GM19455 (cell line): ENCODE results near the gene CCDC88C.
"Not testable (repeated sequence)": the region's sequence is repeated elsewhere in the genome, so short reads cannot be mapped to it uniquely, and the experiment has no call there.

ENCODE experiments used
- ATAC-seq: cut with Tn5 transposase; IDR thresholded peaks from one replicate; pipeline ENCODE4 v1.9.1; 2021; ENCODE audit not compliant: unreplicated experiment

CCDC88C gene

DNA sequence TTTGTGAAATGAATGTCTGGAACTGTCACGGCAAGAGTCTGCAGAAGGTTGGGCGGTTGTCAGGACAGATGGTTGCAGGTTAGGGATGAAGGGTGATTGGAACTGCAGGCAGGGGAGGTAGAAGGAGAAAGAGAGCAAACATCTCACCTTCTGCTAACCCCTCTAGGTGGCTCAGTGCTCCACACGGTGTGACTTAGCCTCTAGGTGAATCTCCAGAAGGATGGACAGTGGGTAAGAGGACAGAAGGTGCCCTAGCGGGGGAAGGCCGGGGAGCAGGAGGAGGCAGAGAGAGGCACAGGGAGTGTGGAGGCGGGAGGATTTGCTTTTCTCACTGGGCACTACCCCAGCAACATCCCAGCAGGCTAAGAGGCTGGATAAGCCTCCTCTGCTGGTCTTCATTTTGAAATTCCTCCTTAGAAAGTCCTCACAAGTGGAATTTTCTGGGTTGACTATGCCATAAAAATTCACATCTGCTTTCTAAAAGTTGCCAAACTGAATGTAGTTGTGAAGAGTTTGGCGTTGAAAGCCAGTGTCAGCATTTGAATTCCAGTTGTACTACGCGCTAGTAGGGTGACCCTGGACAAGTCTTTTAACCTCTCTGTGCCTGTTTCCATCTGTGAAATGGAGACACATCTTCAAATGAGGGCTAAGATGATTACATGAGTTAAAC is 162.5 kb downstream of the CCDC88C start:
- ATAC-seq = no peak

DNA sequence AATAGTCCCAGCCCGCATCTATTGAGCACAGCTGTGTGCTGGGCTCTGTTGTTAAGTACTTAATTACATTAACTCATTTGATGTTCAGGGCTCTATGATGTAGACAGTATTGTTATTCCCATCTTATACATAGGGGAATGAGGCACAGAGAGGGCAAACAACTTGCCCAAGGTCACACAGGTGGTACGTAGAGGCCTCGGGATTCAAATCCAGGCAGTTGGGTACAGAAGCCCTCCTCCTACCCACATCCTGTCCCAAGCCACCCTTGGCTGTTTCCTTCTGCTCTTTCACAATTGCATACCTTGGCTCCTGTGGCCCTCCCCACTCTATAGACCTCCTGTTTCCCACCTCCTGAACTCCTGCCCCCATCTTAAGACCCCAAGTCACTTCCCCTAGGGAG is 163.2 kb downstream of the CCDC88C start:
- ATAC-seq = no peak

DNA sequence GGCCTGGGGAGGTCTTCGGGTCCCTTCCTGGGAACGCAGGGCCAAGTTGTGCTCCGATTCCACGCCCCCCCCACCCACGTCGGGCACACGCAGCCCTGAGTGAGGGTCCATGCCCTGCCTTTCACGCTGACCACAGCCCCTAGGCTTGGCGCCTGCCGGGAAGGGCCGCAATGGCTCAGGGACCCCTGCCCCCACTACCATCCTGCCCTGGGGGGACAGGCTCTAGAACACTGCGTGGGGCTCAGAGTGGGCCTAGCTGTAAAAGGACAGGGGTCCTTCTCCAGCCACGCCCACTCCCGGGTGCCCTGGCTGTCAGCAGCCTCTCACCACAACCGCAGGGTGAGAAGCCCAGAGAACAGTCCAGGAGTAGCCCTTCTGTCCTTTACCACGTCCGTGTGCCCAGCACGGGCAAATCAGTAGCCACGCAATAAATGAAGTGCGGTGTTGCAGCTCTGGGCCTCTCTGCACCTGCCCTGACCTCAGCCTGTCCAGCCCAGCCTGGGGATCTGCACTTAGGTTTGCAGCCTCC is 163.8 kb downstream of the CCDC88C start:
- ATAC-seq = no peak

DNA sequence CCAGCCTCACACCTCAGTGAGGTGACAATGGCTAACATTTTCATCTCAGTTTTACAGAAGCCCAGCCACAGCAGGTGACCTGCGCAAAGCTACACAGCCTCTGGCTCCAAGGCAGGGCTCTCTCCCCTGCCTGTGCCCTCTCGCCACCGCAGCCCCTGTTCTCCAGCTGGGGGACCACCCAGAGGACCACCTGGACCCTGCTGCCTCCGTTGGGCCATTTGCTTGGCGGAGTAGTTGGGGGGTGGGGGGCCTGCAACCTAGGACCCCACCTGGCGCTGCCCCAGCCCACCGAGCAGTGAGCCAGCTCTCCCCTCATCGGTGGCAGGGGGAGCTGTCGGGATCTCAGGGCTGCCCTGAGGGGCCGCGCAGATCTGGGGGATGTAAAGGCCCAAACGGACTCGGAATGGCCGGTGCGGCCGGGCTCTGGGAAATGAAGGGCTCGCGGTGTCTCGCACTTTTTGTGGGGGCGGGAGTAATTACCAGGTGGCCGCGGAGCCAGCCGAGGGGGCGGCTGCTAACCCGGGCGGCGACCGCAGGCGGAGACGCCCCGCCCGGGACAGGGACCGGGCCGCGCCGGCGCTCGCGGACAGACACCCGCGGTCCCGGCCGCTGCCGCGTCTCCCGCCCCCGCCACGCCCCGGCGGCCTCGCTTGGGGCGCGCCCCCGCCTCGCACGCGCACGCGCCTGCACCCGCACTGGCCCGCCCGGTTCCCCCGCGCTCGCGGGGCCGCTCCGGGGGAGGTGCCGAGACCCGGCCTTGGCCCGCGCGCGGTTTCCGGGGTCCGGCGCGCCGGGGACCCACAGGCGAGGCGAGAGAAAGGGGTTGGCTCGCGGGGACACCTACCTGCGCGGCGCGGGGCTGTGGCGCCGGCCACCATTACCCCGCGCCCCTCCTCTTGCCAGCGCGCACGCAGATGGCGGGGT is 164.5 kb downstream of the CCDC88C start:
- ATAC-seq = no peak

DNA sequence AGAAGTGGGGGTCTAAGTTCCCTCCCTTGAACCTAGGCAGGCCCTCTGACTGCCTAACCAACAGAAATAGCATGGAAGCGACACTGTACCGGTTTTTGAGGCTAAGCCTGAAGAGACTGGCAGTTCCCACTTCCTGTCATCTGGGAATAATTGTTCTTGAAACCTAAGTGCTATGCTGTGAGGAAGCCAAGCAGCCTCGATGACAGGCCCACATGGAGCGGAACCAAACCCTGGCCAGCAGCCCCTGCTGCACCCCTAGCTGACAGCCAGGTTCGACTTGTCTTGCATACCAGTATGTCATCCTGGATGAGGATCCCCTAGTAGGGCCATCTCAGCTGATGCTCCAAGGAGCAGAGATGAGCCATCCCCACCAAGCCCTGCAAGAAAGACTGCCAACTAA is 166.7 kb downstream of the CCDC88C start:
- no peak for ATAC-seq

DNA sequence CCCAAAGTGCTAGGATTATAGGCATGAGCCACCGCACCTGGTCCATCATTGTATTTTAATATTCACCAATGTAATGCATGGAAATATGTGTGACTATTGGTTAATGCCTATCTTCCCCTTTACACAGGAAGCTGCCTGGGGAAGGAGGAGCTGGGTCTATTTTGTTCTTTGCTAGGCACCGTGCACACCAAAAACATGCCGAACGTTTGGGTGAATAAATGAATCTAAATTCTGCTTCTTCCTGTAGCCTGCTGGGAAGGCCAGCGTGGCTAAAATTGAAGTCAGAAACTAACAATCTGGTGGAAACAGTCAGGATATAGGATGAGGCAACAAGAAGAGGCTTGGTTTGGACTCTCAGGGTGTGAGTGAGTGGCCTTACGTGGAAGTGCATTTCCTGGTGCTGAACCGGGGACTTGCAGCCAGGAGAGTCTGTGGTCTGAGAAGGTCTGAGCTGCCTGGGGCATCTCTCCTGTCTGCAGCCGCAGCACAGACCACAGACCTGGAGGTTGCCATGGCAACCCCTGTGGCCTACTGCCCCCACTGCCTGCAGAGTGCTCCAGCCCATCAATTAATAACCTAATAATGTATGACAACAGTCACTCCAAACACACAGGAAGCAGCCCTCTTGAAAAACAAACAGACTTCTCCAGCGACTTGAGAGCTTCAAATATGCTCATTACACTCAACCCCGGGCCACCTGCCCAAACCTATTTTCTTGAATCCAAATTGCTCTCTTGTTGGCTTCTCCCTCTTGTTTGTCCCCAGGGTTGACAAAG is 167.6 kb downstream of the CCDC88C start:
- ATAC-seq = peak; percentile 75

DNA sequence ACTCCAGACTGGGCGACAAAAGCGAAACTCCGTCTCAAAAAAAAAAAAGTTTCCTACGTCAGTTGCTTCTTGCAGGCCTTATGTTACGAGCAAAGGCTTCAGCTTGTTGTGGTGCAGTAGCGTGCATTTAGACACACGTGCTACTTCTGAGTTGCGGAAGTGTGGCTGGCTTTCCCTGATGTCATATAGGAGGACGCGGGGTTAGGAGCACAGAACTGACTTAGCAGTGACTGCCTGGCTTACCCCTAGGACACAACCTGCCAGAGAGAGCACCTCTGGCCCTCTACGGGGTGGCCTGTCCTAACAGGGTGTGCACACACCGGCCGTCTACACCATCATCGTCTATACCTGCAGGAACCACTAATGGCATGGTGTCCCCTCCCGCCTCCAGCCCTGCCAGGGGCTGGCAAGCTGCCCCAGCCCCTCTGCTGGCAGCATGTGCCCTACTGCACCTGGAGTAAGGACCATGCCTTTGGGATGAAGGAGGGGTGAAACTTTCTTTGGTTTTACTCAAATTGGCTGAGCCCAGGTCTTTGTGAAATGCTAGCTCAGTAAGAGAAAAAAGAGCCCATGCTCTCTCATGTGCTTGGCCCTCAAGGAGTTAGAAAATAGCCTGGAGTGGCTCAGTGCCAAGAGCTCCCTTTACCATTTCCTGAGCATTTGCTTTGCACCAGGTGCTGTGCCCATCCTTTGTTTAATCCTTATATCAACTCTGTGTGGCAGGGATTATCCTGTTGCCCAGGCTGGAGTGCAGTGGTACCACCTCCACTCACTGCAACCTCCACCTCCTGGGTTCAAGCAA is 171.4 kb downstream of the CCDC88C start:
- ATAC-seq = no peak

DNA sequence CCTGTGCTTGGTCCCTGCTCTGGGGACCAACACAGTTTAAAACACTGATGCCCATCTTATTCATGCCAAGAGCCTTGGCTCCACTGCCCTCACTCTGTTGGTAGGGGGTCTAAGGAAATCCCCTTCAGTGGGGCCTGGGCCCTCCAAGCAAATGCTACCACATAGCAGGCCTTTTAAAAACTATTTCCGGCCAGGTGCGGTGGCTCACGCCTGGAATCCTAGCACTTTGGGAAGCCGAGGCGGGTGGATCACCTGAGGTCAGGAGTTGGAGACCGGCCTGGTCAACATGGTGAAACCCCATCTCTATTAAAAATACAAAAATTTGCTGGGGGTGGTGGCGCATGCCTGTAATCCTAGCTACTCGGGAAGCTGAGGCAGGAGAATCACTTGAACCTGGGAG is 172.0 kb downstream of the CCDC88C start:
- not testable (repeated sequence) for ATAC-seq

DNA sequence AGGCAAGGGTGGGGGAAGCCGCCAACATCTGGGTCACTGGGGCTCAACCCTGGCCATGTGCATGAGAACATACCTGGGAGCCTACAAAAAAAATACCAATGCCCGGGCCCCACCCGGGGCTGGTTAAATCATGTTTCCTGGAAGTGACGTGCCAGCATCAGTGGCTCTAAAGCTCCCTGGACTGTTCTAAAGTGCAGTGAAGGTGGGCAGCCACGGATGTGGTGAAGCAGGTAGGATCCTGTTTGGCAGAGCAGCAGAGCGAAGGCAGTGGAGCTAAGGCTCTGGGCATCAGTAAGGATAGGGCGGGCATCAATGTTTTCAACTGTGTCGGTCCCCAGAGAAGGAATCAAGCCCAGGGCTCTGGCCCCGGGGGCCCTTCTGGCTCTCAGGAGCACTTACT is 172.6 kb downstream of the CCDC88C start:
- ATAC-seq = no peak

DNA sequence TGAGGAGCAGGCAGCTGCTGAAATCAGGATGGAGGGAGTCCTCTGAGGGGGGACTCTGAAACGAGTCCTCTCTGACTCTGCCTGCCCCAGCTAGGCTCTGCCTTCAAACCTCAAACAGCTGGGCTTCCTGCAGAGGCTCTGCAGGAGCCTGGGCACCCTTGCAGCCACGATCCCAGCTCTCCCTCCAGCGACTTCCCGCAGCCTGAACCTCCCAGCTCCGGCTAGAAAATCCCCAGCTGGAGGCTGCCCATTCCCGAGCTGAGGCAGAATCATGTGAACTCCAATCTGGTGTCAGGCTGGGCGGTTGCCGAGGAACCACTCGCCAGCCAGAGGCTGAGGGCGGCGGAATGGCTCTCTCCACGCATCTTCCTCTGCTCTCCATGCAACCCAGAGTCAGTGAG is 173.1 kb downstream of the CCDC88C start, which contains the start of gene GPR68:
GPR68 (minus strand) TSS at position 204 of the 401 bp plus-strand sequence. CDS start 9,654 bp downstream, outside the sequence.
- ATAC-seq = no peak

DNA sequence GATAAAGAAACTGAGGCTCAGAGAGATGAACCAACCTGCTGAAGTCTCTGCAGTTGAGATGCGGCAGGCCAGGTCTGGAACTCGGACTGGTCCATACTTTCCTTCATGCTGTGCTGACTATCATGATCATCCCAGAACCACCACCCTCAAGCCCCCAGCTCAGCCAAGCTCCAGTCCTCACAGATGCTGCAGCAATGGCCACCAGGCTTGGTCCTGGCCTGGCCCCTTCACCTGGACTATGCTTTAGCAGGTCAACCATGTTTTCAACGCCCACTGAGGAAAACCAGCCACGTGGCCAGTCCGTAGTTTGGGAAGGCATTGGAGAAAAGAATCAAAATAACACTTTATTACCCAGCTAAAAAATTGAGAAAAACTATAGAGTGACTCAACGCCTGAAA is 174.5 kb downstream of the CCDC88C start:
- no peak for ATAC-seq

DNA sequence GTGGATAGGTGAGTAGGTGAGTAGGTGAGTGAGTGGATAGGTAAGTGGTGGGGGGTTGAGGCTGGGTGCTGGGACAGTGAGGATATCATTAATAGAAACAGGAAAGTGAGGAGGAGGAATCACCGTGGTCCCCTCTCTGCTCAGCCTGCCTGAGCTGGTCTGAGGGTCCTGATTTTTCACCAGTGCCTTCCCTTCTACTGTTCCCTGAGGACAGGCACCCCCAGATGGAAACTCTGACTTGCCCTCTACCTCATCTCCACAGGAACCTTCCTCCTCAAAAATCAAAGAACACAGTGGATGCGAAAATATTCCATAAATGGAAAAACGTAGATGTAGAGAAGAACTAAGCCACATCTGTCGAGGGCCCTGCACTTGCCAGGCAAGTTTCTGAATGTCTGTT is 175.0 kb downstream of the CCDC88C start:
- ATAC-seq = no peak

DNA sequence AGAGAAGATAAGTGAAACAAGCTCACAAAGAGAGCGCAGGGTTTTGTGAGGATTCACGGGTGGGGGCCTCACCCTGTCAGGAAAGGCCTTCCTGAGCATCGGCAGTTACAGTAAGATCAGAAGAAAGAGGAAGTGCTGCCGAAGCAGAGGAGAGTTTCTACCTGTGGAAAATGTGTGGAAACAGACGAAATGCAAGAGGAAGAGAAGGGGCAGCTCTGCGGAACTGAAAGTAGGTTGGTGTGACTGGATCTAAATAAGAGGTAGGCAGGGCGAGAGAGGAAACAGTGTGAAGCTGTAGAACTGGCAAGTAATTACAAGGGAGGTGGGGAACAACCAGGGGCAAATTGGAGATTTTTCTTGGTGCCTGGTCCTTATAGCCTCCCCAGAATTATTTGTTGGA is 175.8 kb downstream of the CCDC88C start:
- peak; percentile 57 for ATAC-seq

DNA sequence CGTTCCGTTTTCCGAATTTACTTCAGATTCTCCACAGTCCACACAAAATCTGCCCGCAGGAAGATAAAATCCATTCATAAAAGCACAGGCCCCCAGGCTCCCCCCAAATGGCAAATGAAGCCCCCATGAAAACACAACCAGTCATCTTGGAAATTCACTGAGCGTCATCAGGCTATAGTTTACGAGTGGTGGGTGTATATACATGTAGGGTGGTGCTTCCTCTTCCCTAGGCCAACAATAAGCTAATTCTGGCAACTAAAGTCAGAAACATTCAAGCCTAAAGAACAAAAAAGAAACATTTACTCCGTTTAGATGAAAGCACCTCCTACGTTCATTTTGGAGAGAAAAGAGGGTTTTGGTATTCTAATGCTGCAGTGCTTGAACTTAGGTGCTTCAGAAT is 179.0 kb downstream of the CCDC88C start:
- no peak for ATAC-seq

DNA sequence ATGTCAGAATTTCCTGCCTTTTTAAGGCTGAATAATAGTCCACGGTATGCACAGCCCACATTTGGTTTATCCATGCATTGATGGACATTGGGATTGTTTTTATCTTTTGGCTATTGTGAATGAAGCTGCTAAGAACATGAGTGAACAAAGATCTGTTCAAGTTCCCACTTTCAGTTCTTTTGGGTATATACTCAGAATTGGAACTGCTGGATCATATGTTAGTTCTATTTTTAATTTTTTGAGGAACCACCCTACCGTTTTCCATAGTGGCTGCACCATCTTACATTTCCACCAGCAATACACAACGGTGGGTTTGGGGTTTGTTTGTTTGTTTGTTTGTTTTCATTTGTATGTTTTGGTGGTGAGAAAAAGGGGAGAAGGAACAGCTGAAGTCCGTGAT is 179.5 kb downstream of the CCDC88C start:
- no peak for ATAC-seq

DNA sequence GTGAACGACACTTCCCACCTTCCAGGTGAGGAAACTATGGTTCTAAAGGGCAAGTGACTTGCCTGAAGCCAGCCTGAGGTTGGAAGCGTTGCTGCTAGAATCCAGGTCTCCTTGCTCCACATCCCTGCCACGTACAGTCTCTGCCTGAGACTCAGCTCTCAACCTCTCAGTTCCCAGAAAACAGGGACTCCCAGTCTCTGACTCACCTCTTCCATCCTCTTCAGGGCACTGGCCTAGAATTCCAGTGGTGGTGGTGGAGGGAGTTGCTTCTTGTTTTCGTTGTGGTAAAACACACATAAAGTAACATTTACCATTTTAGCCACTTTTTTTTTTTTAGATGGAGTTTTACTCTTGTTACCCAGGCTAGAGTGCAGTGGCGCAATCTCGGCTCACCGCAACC is 180.4 kb downstream of the CCDC88C start:
- ATAC-seq = no peak

DNA sequence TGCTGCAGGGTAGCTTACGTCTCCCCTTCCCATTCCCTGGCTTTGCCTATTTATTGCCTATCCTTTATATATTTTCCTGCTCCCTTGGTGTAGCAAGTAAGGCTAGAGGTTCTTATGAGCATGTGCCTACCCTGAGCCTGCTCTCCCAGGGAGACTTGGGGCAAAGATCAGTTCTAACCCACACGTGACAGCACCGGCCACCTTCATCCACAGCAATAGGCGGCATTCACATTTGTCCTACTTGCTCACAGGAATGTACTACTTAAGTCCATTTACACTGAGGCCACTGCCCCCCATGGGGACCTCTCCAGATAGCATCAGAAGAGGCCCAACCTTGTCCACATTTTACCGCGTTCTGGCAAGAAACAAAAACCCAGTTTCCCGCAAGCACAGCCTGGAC is 181.8 kb downstream of the CCDC88C start:
- no peak for ATAC-seq

DNA sequence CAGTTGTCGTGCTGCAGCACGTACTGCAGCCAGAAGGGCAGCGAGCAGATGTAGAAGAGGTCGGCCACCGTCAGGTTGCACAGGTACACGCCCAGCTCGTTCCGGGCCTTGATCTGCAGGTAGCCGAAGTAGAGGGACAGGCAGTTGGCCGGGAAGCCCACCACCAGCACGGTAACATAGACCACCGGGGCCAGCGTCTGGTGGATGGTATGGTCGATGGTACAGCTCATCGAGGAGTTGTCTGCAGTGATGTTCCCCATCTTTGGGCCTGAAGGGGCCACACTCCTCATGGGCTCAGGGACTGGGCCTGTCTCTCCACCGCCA is 182.9 kb downstream of the CCDC88C start:
- ATAC-seq = no peak

DNA sequence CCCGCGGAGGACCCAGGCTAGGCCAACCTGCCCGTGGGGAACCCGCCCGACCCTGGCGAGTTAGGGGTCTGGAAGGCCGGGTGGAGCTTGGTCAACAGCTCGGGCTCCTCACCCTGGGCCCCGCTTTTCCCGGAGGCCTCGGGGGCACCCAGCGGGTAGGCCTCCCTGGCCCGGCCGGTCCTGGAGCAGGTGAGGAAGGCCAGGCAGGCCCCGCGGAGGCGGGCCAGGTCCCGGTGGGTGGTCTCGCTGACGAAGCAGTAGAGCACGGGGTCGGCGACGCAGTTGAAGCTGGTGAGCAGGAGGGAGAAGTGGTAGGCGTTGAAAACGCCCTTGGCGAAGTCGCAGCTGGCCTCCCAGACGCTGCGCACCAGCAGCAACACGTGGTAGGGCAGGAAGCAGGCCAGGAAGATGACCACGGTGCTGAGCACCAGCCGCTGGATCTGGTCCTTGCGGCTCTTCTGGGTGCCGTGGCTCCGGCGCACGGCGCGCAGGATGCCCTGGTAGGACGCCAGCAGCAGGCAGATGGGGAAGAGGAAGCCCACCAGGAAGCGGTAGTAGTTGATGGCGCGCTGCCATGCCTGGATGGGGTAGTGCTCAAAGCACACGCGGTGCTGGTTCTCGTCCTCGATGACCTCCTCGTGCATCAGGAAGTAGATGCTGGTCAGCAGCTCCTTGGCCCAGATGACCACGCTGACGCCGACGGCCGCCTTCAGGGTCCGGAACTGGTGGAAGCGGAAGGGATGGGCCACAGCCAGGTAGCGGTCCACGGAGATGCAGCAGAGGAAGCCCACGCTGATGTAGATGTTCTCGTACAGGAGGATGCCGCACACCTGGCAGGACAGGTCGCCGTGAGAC is 183.5 kb downstream of the CCDC88C start:
- ATAC-seq = no peak

DNA sequence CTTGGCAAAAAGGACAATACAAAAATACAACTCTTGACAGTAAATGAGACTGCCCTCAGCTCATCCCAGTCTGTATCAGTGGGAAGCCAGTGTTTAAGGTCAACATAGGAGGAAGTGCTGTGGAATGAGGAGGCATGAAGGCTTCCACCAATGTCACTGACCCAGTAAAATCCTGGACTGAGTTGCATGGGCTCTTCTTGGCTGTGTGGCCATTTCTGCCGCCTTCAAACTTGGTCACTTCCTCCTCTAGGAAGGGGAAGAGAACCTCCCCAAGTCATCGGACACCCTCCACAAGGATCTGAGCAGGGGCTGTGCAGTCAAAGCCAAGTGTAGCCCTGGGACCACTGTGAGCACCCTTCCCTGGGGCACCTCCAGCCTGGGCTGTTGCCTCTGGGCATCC is 185.0 kb downstream of the CCDC88C start:
- ATAC-seq = no peak
